Measurements from ENCODE around the gene DTWD2. TPM values are rescaled to one million over a fixed set of nuclear protein-coding genes. Genes with fewer than 3 reads are reported as not detected.

Gene DTWD2
- total and polyA plus RNA-seq, 2 experiments from 2014 or later: 4.1 to 15.4 TPM

- no peaks in the 10 kb centered on the region for H3K36me3 ChIP-seq (ENCODE audit: insufficient read depth)
- H3K79me2 ChIP-seq (replicated peaks; ENCODE audit: insufficient read depth): no peaks in the 10 kb centered on the region
- peaks cover 5% of the 10 kb centered on the region; the same call in 1 of the 2 replicates for H3K4me1 ChIP-seq (ENCODE audit: insufficient read depth)
- Mint-ChIP-seq H3K36me3 (ENCODE audit: low read depth) (no peaks in the 10 kb centered on the region), H3K27me3 (ENCODE audit: insufficient read depth, low read depth, poor library complexity) (peaks cover 2% of the 10 kb centered on the region), H3K27ac (no peak overlapping the region), H3K9me3 (no peaks in the 10 kb centered on the region), H3K4me3 (no peak overlapping the region), H3K4me1 (peaks cover 8% of the 10 kb centered on the region; the same call in 1 of the 3 replicates)
- no peak overlapping the region for H2AFZ ChIP-seq
- no peak for ATAC-seq
- no peaks in the 10 kb centered on the region; the same call in 1 of the 2 replicates for H3K9me2 ChIP-seq (ENCODE audit: insufficient read depth)
- H4K20me1 ChIP-seq (replicated peaks; ENCODE audit: insufficient read depth): no peaks in the 10 kb centered on the region
- H3K4me3 ChIP-seq: no peak overlapping the region
- no peak overlapping the region for H3K27ac ChIP-seq (ENCODE audit: low read depth)
- no peaks in the 10 kb centered on the region for H3F3A ChIP-seq (replicated peaks; ENCODE audit: low read depth)
- H3K4me2 ChIP-seq: no peak overlapping the region
- no peak for DNase-seq (ENCODE audit: low spot score)
- TF ChIP-seq, protein P1, sequence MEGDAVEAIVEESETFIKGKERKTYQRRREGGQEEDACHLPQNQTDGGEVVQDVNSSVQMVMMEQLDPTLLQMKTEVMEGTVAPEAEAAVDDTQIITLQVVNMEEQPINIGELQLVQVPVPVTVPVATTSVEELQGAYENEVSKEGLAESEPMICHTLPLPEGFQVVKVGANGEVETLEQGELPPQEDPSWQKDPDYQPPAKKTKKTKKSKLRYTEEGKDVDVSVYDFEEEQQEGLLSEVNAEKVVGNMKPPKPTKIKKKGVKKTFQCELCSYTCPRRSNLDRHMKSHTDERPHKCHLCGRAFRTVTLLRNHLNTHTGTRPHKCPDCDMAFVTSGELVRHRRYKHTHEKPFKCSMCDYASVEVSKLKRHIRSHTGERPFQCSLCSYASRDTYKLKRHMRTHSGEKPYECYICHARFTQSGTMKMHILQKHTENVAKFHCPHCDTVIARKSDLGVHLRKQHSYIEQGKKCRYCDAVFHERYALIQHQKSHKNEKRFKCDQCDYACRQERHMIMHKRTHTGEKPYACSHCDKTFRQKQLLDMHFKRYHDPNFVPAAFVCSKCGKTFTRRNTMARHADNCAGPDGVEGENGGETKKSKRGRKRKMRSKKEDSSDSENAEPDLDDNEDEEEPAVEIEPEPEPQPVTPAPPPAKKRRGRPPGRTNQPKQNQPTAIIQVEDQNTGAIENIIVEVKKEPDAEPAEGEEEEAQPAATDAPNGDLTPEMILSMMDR (conservative IDR thresholded peaks at IDR 0.05; ENCODE audit: low read depth in 2 of 2): no peak
- TF ChIP-seq POLR2AphosphoS5 (IDR thresholded peaks at IDR 0.05; ENCODE audit: low read depth) (no peak), ZNF331 (CRISPR knock-in tag; IDR thresholded peaks at IDR 0.05; ENCODE audit: low read depth) (no peak)
- TF ChIP-seq, protein P2, sequence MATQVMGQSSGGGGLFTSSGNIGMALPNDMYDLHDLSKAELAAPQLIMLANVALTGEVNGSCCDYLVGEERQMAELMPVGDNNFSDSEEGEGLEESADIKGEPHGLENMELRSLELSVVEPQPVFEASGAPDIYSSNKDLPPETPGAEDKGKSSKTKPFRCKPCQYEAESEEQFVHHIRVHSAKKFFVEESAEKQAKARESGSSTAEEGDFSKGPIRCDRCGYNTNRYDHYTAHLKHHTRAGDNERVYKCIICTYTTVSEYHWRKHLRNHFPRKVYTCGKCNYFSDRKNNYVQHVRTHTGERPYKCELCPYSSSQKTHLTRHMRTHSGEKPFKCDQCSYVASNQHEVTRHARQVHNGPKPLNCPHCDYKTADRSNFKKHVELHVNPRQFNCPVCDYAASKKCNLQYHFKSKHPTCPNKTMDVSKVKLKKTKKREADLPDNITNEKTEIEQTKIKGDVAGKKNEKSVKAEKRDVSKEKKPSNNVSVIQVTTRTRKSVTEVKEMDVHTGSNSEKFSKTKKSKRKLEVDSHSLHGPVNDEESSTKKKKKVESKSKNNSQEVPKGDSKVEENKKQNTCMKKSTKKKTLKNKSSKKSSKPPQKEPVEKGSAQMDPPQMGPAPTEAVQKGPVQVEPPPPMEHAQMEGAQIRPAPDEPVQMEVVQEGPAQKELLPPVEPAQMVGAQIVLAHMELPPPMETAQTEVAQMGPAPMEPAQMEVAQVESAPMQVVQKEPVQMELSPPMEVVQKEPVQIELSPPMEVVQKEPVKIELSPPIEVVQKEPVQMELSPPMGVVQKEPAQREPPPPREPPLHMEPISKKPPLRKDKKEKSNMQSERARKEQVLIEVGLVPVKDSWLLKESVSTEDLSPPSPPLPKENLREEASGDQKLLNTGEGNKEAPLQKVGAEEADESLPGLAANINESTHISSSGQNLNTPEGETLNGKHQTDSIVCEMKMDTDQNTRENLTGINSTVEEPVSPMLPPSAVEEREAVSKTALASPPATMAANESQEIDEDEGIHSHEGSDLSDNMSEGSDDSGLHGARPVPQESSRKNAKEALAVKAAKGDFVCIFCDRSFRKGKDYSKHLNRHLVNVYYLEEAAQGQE (IDR thresholded peaks at IDR 0.05; ENCODE audit: unreplicated experiment): no peak
- no peaks in the 10 kb centered on the region for H3K27me3 ChIP-seq (ENCODE audit: insufficient read depth)
These were observed 169.7 kb downstream of the DTWD2 start for GRCh38 chr5:118818604-118819003.

- H3K27me3 ChIP-seq (ENCODE audit: insufficient read depth): no peaks in the 10 kb centered on the region
- Mint-ChIP-seq H3K27ac (no peak overlapping the region), H3K9me3 (peaks cover 6% of the 10 kb centered on the region), H3K36me3 (ENCODE audit: low read depth) (no peaks in the 10 kb centered on the region), H3K4me3 (no peak overlapping the region), H3K27me3 (ENCODE audit: insufficient read depth, low read depth, poor library complexity) (no peaks in the 10 kb centered on the region), H3K4me1 (no peaks in the 10 kb centered on the region)
- 0 out of 2 replicates have a peak, but pooled peaks cover 7% of the 10 kb centered on the region for H3K9me2 ChIP-seq (ENCODE audit: insufficient read depth)
- no peaks in the 10 kb centered on the region for H3F3A ChIP-seq (replicated peaks; ENCODE audit: low read depth)
- H3K4me3 ChIP-seq: no peak overlapping the region
- no peak overlapping the region for H3K27ac ChIP-seq (ENCODE audit: low read depth)
- no peaks in the 10 kb centered on the region for H4K20me1 ChIP-seq (replicated peaks; ENCODE audit: insufficient read depth)
- no peak overlapping the region for H3K4me2 ChIP-seq
- DNase-seq (ENCODE audit: low spot score) (no peak), ATAC-seq (no peak)
- no peaks in the 10 kb centered on the region for H3K79me2 ChIP-seq (replicated peaks; ENCODE audit: insufficient read depth)
- no peaks in the 10 kb centered on the region for H3K4me1 ChIP-seq (ENCODE audit: insufficient read depth)
- H2AFZ ChIP-seq: no peak overlapping the region
- no peaks in the 10 kb centered on the region for H3K36me3 ChIP-seq (ENCODE audit: insufficient read depth)
- no peak for TF ChIP-seq EZH2 (IDR thresholded peaks at IDR 0.05; ENCODE audit: low read depth, unreplicated experiment)
- TF ChIP-seq POLR2AphosphoS5 (IDR thresholded peaks at IDR 0.05; ENCODE audit: low read depth): no peak
- no peak for TF ChIP-seq ETS1 (IDR thresholded peaks at IDR 0.05)
- no peak for TF ChIP-seq CREB1 (CRISPR knock-in tag; IDR thresholded peaks at IDR 0.05; ENCODE audit: low read depth)
- TF ChIP-seq NANOG (IDR thresholded peaks at IDR 0.05; ENCODE audit: borderline replicate concordance): no peak
- no peak for TF ChIP-seq ZNF462 (CRISPR knock-in tag; IDR thresholded peaks at IDR 0.05)
- TF ChIP-seq STAT1 (IDR thresholded peaks at IDR 0.05; ENCODE audit: unreplicated experiment): no peak
These were observed 179.9 kb downstream of the DTWD2 start for GRCh38 chr5:118808441-118808840.
